BE2C (cell line): ENCODE measurements around the gene TXNRD1.
"Not testable (repeated sequence)": the region's sequence is repeated elsewhere in the genome, so short reads cannot be mapped to it uniquely, and the experiment has no call there.

Source experiments
- DNase-seq: peaks from one replicate; pipeline ENCODE4 v3.0.0-alpha.2; 2020
- H3K27me3 ChIP-seq: fragments of 250-450 bp; sonication (Bioruptor Pico); 2 replicates; pipeline ENCODE4 v1.5.1; 2020; ENCODE audit warnings: mild to moderate bottlenecking
- H3K36me3 ChIP-seq: fragments of 250-450 bp; sonication (Bioruptor Pico); 2 replicates; pipeline ENCODE4 v1.5.1; 2020; ENCODE audit warnings: mild to moderate bottlenecking
- H3K4me1 ChIP-seq: fragments of 250-450 bp; sonication (Bioruptor Pico); 2 replicates; pipeline ENCODE4 v1.5.1; 2020
- H3K4me3 ChIP-seq: 2 replicates; pipeline ENCODE4 v1.5.1; 2011; ENCODE audit warnings: low read depth, low read length
- H3K9me3 ChIP-seq: fragments of 250-450 bp; sonication (Bioruptor Pico); 2 replicates; pipeline ENCODE4 v1.5.1; 2020
- CTCF ChIP-seq: IDR thresholded peaks from 2 replicates; pipeline ENCODE4 v1.5.1; 2012; ENCODE audit warnings: mild to moderate bottlenecking, low read depth, low read length

Gene TXNRD1

GRCh38 chr12:104387190-104387589 lies 171.6 kb downstream of the TXNRD1 start:
- H3K4me3 ChIP-seq = no peak overlapping the region
- H3K4me1 ChIP-seq = peaks cover 7% of the 10 kb centered on the region
- H3K9me3 ChIP-seq = no peaks in the 10 kb centered on the region; the same call in 1 of the 2 replicates
- no peaks in the 10 kb centered on the region for H3K27me3 ChIP-seq
- peak; percentile 28 for DNase-seq
- TF ChIP-seq CTCF = no peak
- H3K36me3 ChIP-seq = no peaks in the 10 kb centered on the region

- H3K9me3 ChIP-seq, DNase-seq, H3K4me3 ChIP-seq, H3K36me3 ChIP-seq, H3K4me1 ChIP-seq, H3K27me3 ChIP-seq: not testable (repeated sequence)
Measured at GRCh38 chr12:104394086-104394485, 178.5 kb downstream of the TXNRD1 start.
